Measurements from ENCODE around the gene TFDP2. TPM values are rescaled to one million over a fixed set of nuclear protein-coding genes. Genes with fewer than 3 reads are reported as not detected.
A peak's percentile ranks its signal among the peaks of the same experiment; 100 is the strongest.

Gene TFDP2
- total and polyA plus RNA-seq, 9 of the 15 experiments (the other 6 are each of a cell fraction or from before 2014, with no cell fraction given): 95.6 to 179 (median 126) TPM

- no peak overlapping the region for H3K4me3 ChIP-seq
- H3K27me3 ChIP-seq (ENCODE audit: control insufficient read depth in 2 of 2, insufficient read depth in 2 of 2, low read length in 2 of 2): no peaks in the 10 kb centered on the region
- 19% methylated on average over 3 of the region's 3 CpGs for WGBS (ENCODE audit: insufficient coverage, low coverage, missing lambda C conversion rate)
- FAIRE-seq (no peak), ATAC-seq (peak; percentile 58), DNase-seq (ENCODE audit: extremely low read depth in 1 of 4, low spot score in 3 of 4) (no peak)
- H3K9ac ChIP-seq (ENCODE audit: insufficient read depth in 1 of 2, low read depth in 2 of 2, low read length in 2 of 2): no peak overlapping the region
- H3K27ac ChIP-seq (ENCODE audit: extremely low read depth, low read depth, low read length): no peak overlapping the region
- no peaks in the 10 kb centered on the region for H3K9me1 ChIP-seq (ENCODE audit: control insufficient read depth, insufficient read depth, low read length)
- CTCF ChIA-PET (ENCODE audit: low intra/inter-chr PET ratio): no interaction called here
- peaks cover 4 to 12% of the 10 kb centered on the region in 2 experiments; a peak in 3 of 5 replicates for H3K4me1 ChIP-seq (replicated peaks in 1 of 2; ENCODE audit: control insufficient read depth in 2 of 2, insufficient read depth in 2 of 2, low read length in 2 of 2)
- no peaks in the 10 kb centered on the region for H3K9me3 ChIP-seq (replicated peaks; ENCODE audit: control insufficient read depth, insufficient read depth, low read depth, low read length)
- H4K20me1 ChIP-seq (replicated peaks; ENCODE audit: control insufficient read depth, insufficient read depth, low read length): no peaks in the 10 kb centered on the region
- POLR2A ChIA-PET: interaction anchor here (1.2 kb wide), 1 partner anchor 13 kb away, joined by 3 read pairs; no protein-coding TSS in a partner anchor
- peak overlapping the region; percentile 63 for H2AFZ ChIP-seq (ENCODE audit: low read depth, low read length)
- in situ Hi-C loops (cut with MboI): no loop called here
- no peaks in the 10 kb centered on the region for H3K79me2 ChIP-seq (ENCODE audit: control insufficient read depth, insufficient read depth, low read length)
- no peaks in the 10 kb centered on the region for H3K36me3 ChIP-seq (ENCODE audit: control insufficient read depth, insufficient read depth, low read length)
- intact Hi-C loops (cut with micrococcal nuclease): no loop called here
- BruUV-seq (replicated peaks): no TSS peak
- H3K4me2 ChIP-seq (ENCODE audit: insufficient read depth, low read length): peak overlapping the region; percentile 1; the same call in 1 of the 2 replicates
- no peak for TF ChIP-seq PPARD (CRISPR knock-in tag; IDR thresholded peaks at IDR 0.05)
- TF ChIP-seq TEAD4 (IDR thresholded peaks at IDR 0.05; ENCODE audit: low read length): 0 out of 2 replicates have a peak, but pooled peaks have one; percentile 9
- TF ChIP-seq TEAD4 (CRISPR knock-in tag; IDR thresholded peaks at IDR 0.05; ENCODE audit: borderline replicate concordance): no peak
- TF ChIP-seq ZNF766 (CRISPR knock-in tag; conservative IDR thresholded peaks at IDR 0.05): 0 out of 2 replicates have a peak, but pooled peaks have one; percentile 19
- TF ChIP-seq RBM39 (optimal IDR thresholded peaks at IDR 0.05; ENCODE audit: low read depth, low read length): no peak
- TF ChIP-seq RAD51 (IDR thresholded peaks at IDR 0.05; ENCODE audit: borderline replicate concordance, low read depth): no peak
- TF ChIP-seq NRF1 (conservative IDR thresholded peaks at IDR 0.05 in 1 of 2, IDR thresholded peaks at IDR 0.05 in 1 of 2): 0 out of 4 replicates have a peak, but pooled peaks have one; percentile 15 to 28
- no peak for TF ChIP-seq MCM7 (IDR thresholded peaks at IDR 0.05)
- peak; percentile 26; the same call in 1 of the 2 replicates for TF ChIP-seq ARID1B (IDR thresholded peaks at IDR 0.05)
- no peak for TF ChIP-seq KLF10 (CRISPR knock-in tag; IDR thresholded peaks at IDR 0.05)
- peak; percentile 43 for TF ChIP-seq CBFA2T3 (IDR thresholded peaks at IDR 0.05)
- TF ChIP-seq MXD1 (CRISPR knock-in tag; IDR thresholded peaks at IDR 0.05; ENCODE audit: borderline replicate concordance, poor library complexity, severe bottlenecking): no peak
- no peak for TF ChIP-seq ARHGAP35 (IDR thresholded peaks at IDR 0.05; ENCODE audit: partially characterized antibody)
- no peak for TF ChIP-seq ZNF395 (CRISPR knock-in tag; IDR thresholded peaks at IDR 0.05)
- no peak for TF ChIP-seq TAF1 (IDR thresholded peaks at IDR 0.05; ENCODE audit: control insufficient read depth, extremely low read depth, insufficient read depth, low read length, severe bottlenecking)
- TF ChIP-seq DPF2 (IDR thresholded peaks at IDR 0.05): peak; percentile 48; the same call in 1 of the 2 replicates
- TF ChIP-seq XRCC5 (IDR thresholded peaks at IDR 0.05; ENCODE audit: low read depth, low read length): no peak
- TF ChIP-seq HNRNPK (IDR thresholded peaks at IDR 0.05; ENCODE audit: low read depth, low read length, poor library complexity, severe bottlenecking): no peak
- TF ChIP-seq HMBOX1 (IDR thresholded peaks at IDR 0.05): peak; percentile 72
Measured at GRCh38 chr3:142035308-142035922, 113.9 kb downstream of the TFDP2 start.

All from K562 (cell line).